H1 (cell line): ENCODE results near the gene ARHGAP8. TPM values are rescaled to one million over a fixed set of nuclear protein-coding genes. Genes with fewer than 3 reads are reported as not detected.

ENCODE experiments used
- CTCF ChIA-PET: fragments of 300-600 bp; sonication (Branson Sonifier 250); formaldehyde crosslinking; loops from one replicate; lab custom pipeline; 2021; ENCODE audit not compliant: partially characterized antibody; lab: Charles Lee
- POLR2A ChIA-PET: fragments of 300-600 bp; sonication (Branson Sonifier 250); formaldehyde crosslinking; loops from one replicate; lab custom pipeline; 2021; ENCODE audit warnings: inconsistent platforms; ENCODE audit not compliant: partially characterized antibody; lab: Charles Lee
- DNase-seq, 2 experiments: peaks; one replicate each; pipeline versions ENCODE4 v3.0.0 to v3.0.0-alpha.2; 2010 to 2022; ENCODE audit warnings: low spot score in 2 of 2, low read depth in 1 of 2, mixed read lengths in 1 of 2
- FAIRE-seq: peaks from 2 replicates; lab custom pipeline; 2011; peaks lifted over from hg19 to GRCh38; lab: Jason Lieb, UNC
- H2AFZ ChIP-seq: 2 replicates; pipeline ENCODE4 v1.8.1; 2012; ENCODE audit warnings: low read length, inconsistent platforms
- H2AK5ac ChIP-seq: 2 replicates; pipeline ENCODE4 v1.6.1; 2013; ENCODE audit warnings: low read depth, low read length
- H2BK120ac ChIP-seq: replicated peaks from 2 replicates; pipeline ENCODE3; 2013; ENCODE audit warnings: low read depth, low read length, inconsistent platforms
- H2BK12ac ChIP-seq: 2 replicates; pipeline ENCODE4 v1.6.1; 2013; ENCODE audit warnings: low read depth, low read length
- H2BK15ac ChIP-seq: 2 replicates; pipeline ENCODE4 v1.6.1; 2013; ENCODE audit warnings: low read length
- H2BK20ac ChIP-seq: 2 replicates; pipeline ENCODE4 v1.6.1; 2013; ENCODE audit warnings: low read length
- H2BK5ac ChIP-seq: 2 replicates; pipeline ENCODE4 v1.6.1; 2013; ENCODE audit warnings: low read depth, low read length
- H3K14ac ChIP-seq: 2 replicates; pipeline ENCODE4 v1.6.1; 2013; ENCODE audit warnings: inconsistent platforms; ENCODE audit not compliant: insufficient read length
- H3K18ac ChIP-seq: 2 replicates; pipeline ENCODE4 v1.6.1; 2013; ENCODE audit warnings: low read length; ENCODE audit errors: extremely low read depth
- H3K23ac ChIP-seq: 2 replicates; pipeline ENCODE4 v1.6.1; 2013; ENCODE audit warnings: inconsistent platforms; ENCODE audit not compliant: insufficient read length
- H3K23me2 ChIP-seq: 2 replicates; pipeline ENCODE4 v1.6.1; 2013; ENCODE audit warnings: low read depth, low read length
- H3K27ac ChIP-seq: 2 replicates; pipeline ENCODE4 v1.6.1; 2011; ENCODE audit warnings: low read depth, low read length, inconsistent platforms
- H3K27me3 ChIP-seq, 4 experiments: replicated peaks in 1 of 4; 1 replicate in 1 of 4; 2 replicates in 3 of 4; pipeline versions ENCODE4 v1.6.1 to v1.8.1; 2011 to 2013; ENCODE audit warnings: low read length in 3 of 4, mild to moderate bottlenecking in 3 of 4, inconsistent platforms in 2 of 4, mixed read lengths in 2 of 4, moderate library complexity in 1 of 4; ENCODE audit not compliant: control insufficient read depth in 3 of 4, insufficient read depth in 3 of 4; ENCODE audit errors: extremely low read depth in 1 of 4
- H3K36me3 ChIP-seq, 4 experiments: 2 replicates each; pipeline versions ENCODE4 v1.6.1 to v1.8.1; 2011 to 2013; ENCODE audit warnings: mild to moderate bottlenecking in 4 of 4, low read length in 3 of 4, moderate library complexity in 2 of 4, control low read depth in 1 of 4, inconsistent platforms in 1 of 4; ENCODE audit not compliant: insufficient read depth in 4 of 4, control insufficient read depth in 2 of 4
- H3K4ac ChIP-seq: replicated peaks from 2 replicates; pipeline ENCODE3; 2013; ENCODE audit warnings: low read length, low read depth, mixed read lengths, inconsistent platforms; ENCODE audit not compliant: insufficient read length
- H3K4me1 ChIP-seq, 4 experiments: replicated peaks in 1 of 4; 1 replicate in 1 of 4; 2 replicates in 3 of 4; pipeline versions ENCODE4 v1.6.1 to v1.8.1; 2011 to 2013; ENCODE audit warnings: low read length in 3 of 4, inconsistent platforms in 2 of 4, mixed read lengths in 1 of 4; ENCODE audit not compliant: insufficient read depth in 4 of 4, control insufficient read depth in 3 of 4
- H3K4me2 ChIP-seq, 2 experiments: 2 replicates each; pipeline versions ENCODE4 v1.6.1 to v1.8.1; 2011 to 2013; ENCODE audit warnings: low read depth in 2 of 2, low read length in 2 of 2, control low read depth in 1 of 2, inconsistent platforms in 1 of 2, mild to moderate bottlenecking in 1 of 2; ENCODE audit not compliant: insufficient read depth in 1 of 2
- H3K4me3 ChIP-seq, 4 experiments: fragments of 200-600, 300-600 bp in 1 of 4; sonication (generic), shearing (Covaris generic), sonication (Bioruptor Twin) in 1 of 4; 2 replicates each; pipeline versions ENCODE4 v1.5.1 to v1.8.1; 2011 to 2016; ENCODE audit warnings: low read length in 4 of 4, low read depth in 3 of 4, control low read depth in 2 of 4, inconsistent platforms in 2 of 4, mild to moderate bottlenecking in 2 of 4, mixed read lengths in 1 of 4, moderate library complexity in 1 of 4; ENCODE audit not compliant: insufficient read depth in 2 of 4; ENCODE audit errors: extremely low read depth in 1 of 4
- H3K56ac ChIP-seq: replicated peaks from 2 replicates; pipeline ENCODE3; 2013; ENCODE audit warnings: low read depth, mild to moderate bottlenecking, mixed read lengths, low read length, inconsistent platforms; ENCODE audit not compliant: insufficient read length
- H3K79me1 ChIP-seq: 2 replicates; pipeline ENCODE4 v1.6.1; 2013; ENCODE audit warnings: low read depth, low read length, control low read depth
- H3K79me2 ChIP-seq, 2 experiments: 2 replicates each; pipeline versions ENCODE4 v1.6.1 to v1.8.1; 2012 to 2013; ENCODE audit warnings: low read length in 2 of 2, mild to moderate bottlenecking in 2 of 2, inconsistent platforms in 1 of 2; ENCODE audit not compliant: insufficient read depth in 2 of 2, control insufficient read depth in 1 of 2
- H3K9ac ChIP-seq, 4 experiments: replicated peaks in 1 of 4; 1 replicate in 1 of 4; 2 replicates in 3 of 4; pipeline versions ENCODE4 v1.6.1 to v1.8.1; 2011 to 2013; ENCODE audit warnings: low read depth in 3 of 4, low read length in 3 of 4, control low read depth in 2 of 4, mild to moderate bottlenecking in 2 of 4, moderate library complexity in 2 of 4, inconsistent platforms in 1 of 4; ENCODE audit errors: extremely low read depth in 1 of 4
- H3K9me3 ChIP-seq, 2 experiments: 2 replicates each; pipeline versions ENCODE4 v1.6.1 to v1.8.1; 2012 to 2013; ENCODE audit warnings: mild to moderate bottlenecking in 2 of 2, moderate library complexity in 2 of 2, control low read depth in 1 of 2, inconsistent platforms in 1 of 2, low read depth in 1 of 2, low read length in 1 of 2, mixed read lengths in 1 of 2; ENCODE audit not compliant: insufficient read depth in 2 of 2
- H4K20me1 ChIP-seq, 2 experiments: replicated peaks in 1 of 2; 2 replicates each; pipeline versions ENCODE3 to v1.8.1; 2011 to 2013; ENCODE audit warnings: inconsistent platforms in 2 of 2, low read length in 2 of 2, mild to moderate bottlenecking in 1 of 2; ENCODE audit not compliant: insufficient read depth in 2 of 2, control insufficient read depth in 1 of 2
- H4K5ac ChIP-seq: 2 replicates; pipeline ENCODE4 v1.6.1; 2013; ENCODE audit warnings: low read length, low read depth, mixed read lengths, inconsistent platforms; ENCODE audit not compliant: insufficient read length
- H4K8ac ChIP-seq: 2 replicates; pipeline ENCODE4 v1.8.0; 2013; ENCODE audit warnings: mild to moderate bottlenecking, moderate library complexity, low read length, inconsistent platforms; ENCODE audit not compliant: insufficient read depth; ENCODE audit errors: extremely low read depth
- H4K91ac ChIP-seq: replicated peaks from 2 replicates; pipeline ENCODE3; 2013; ENCODE audit warnings: low read length, mixed read lengths, inconsistent platforms; ENCODE audit not compliant: insufficient read length
- MAX ChIP-seq: IDR thresholded peaks from 2 replicates; pipeline ENCODE4 v1.6.1; 2012; ENCODE audit warnings: inconsistent platforms
- RXRA ChIP-seq: IDR thresholded peaks from 2 replicates; pipeline ENCODE4 v1.6.1; 2011; ENCODE audit warnings: low read depth, mild to moderate bottlenecking, low read length, moderate library complexity; ENCODE audit not compliant: insufficient read depth
- whole genome bisulfite sequencing, 2 experiments: shearing (Covaris generic) in 1 of 2; methylation state at CpG; one replicate each; pipeline versions ENCODE4 v1.1.6 to v1.1.7; 2013 to 2015; ENCODE audit warnings: low lambda C conversion rate in 2 of 2, mixed read lengths in 2 of 2, inconsistent platforms in 1 of 2, low coverage in 1 of 2, missing lambda C conversion rate in 1 of 2; ENCODE audit not compliant: insufficient replicate concordance in 2 of 2, insufficient coverage in 1 of 2, insufficient read length in 1 of 2; ENCODE audit errors: extremely low coverage in 1 of 2, missing lambda C conversion rate in 1 of 2; 5-methylcytosine and 5-hydroxymethylcytosine counted together
- polyA plus RNA-seq, 7 experiments: library from polyadenylated mRNA; depleted of rRNA in 3 of 7; stranded (reverse) in 5 of 7; unstranded in 2 of 7; fragments of >200 nt in 5 of 7; fragments of 200-250 nt in 2 of 7; gene quantifications; 1 replicate in 5 of 7; 2 replicates in 1 of 7; 4 replicates in 1 of 7; pipeline versions ENCODE4 v1.2.1 to v1.2.3, GENCODE V29; 2011 to 2013; ENCODE audit warnings: missing spikeins in 2 of 7, mixed read lengths in 2 of 7
- total RNA-seq: library from RNA; stranded (reverse); fragmentation: NEBNext Ultra II Directional; extraction: Animal tissue kit (Norgen Biotek cat#: 25700); gene quantifications from 2 replicates; pipeline ENCODE4 v1.2.1, GENCODE V29; 2021

The ARHGAP8 gene
- total and polyA plus RNA-seq, 2 of the 8 experiments (the other 6 are each of a cell fraction or from before 2014, with no cell fraction given), result 35.6 to 47.7 TPM

- Histone ChIP-seq H3K14ac (no peak overlapping the region), H3K27me3 (no peaks in the 10 kb centered on the region), H3K23me2 (no peaks in the 10 kb centered on the region), H4K91ac (no peak overlapping the region), H2BK15ac (no peak overlapping the region), H4K5ac (no peak overlapping the region), H3K4ac (no peak overlapping the region), H3K4me2 (no peak overlapping the region), H3K36me3 (no peaks in the 10 kb centered on the region), H3K9ac (no peak overlapping the region), H3K56ac (no peak overlapping the region), H3K4me1 (peaks cover 2 to 15% (median 7%) of the 10 kb centered on the region in 4 experiments; a peak in 5 of 7 replicates), H2BK20ac (no peak overlapping the region), H4K20me1 (peaks cover 8% of the 10 kb centered on the region in 2 experiments), H3K79me2 (peaks cover 0 to 36% of the 10 kb centered on the region in 2 experiments; a peak in 2 of 4 replicates), H3K27ac (no peak overlapping the region), H3K18ac (peak overlapping the region; percentile 48; the same call in 1 of the 2 replicates), H4K8ac (no peak overlapping the region), H3K4me3 (no peak overlapping the region), H2AK5ac (no peak overlapping the region), H3K9me3 (no peaks in the 10 kb centered on the region), H2BK12ac (no peak overlapping the region), H2AFZ (no peak overlapping the region), H2BK5ac (peak overlapping the region; percentile 71; the same call in 1 of the 2 replicates), H3K79me1 (peaks cover 8% of the 10 kb centered on the region), H2BK120ac (no peak overlapping the region), H3K23ac (no peak overlapping the region)
- 89% methylated on average over 4 of the region's 4 CpGs; no CpG with 5 or more reads in 1 of the 2 experiments for WGBS, 2 experiments
- no peak for TF ChIP-seq MAX
- no peak for TF ChIP-seq RXRA
- no peak for DNase-seq
- POLR2A ChIA-PET, result interaction anchor here (1.1 kb wide), 3 partner anchors 10 to 13 kb away, joined by 4 read pairs; partner anchors contain the start of gene ARHGAP8
- no peak for FAIRE-seq
- CTCF ChIA-PET, result interaction anchor here (1.5 kb wide), 1 partner anchor 12 kb away, joined by 7 read pairs; no protein-coding TSS in a partner anchor
Observed at GRCh38 chr22:44764974-44765373, 12.6 kb downstream of the ARHGAP8 start.
